ENCODE measurements around the gene NKAIN4.
"Not testable (repeated sequence)": the region's sequence is repeated elsewhere in the genome, so short reads cannot be mapped to it uniquely, and the experiment has no call there.

The NKAIN4 gene

DNA sequence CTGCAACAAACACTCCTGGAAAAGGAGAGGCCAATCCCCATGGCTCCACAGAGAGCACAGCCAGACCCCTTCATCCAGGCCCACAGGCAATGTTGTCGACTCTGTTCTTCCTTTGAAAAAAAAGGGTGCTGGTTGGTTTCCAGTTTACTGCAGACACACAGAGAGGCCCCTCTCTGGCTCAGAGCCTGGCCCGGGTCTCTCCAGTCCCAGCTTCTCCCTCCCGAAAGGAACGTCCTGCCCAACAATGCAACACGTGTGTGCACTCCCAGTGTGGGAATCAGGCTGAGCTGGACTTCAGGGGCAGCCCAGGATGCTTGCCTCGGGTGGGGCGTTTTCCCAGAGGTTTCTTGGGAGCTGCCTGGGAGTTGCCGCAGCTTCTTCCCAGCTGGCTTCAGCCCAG is 4.5 kb upstream of the NKAIN4 start:
- in situ Hi-C loops (cut with MboI; ENCODE audit: low sequenced_read_pairs), result no loop called here

DNA sequence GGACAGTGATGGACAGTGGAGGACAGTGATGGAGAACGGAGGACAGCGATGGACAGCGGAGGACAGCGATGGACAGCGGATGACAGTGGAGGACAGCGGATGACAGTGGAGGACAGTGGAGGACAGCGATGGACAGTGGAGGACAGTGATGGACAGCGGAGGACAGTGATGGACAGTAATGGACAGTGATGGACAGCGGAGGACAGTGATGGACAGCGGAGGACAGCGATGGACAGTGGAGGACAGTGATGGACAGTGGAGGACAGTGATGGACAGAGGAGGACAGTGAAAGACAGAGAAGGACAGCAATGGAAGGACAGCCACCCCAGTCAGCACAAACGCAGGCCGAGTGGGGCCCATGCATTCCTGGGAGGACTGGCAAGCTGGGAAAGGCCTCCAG is 3.4 kb upstream of the NKAIN4 start:
- in situ Hi-C loops (cut with MboI; ENCODE audit: low sequenced_read_pairs), result no loop called here

DNA sequence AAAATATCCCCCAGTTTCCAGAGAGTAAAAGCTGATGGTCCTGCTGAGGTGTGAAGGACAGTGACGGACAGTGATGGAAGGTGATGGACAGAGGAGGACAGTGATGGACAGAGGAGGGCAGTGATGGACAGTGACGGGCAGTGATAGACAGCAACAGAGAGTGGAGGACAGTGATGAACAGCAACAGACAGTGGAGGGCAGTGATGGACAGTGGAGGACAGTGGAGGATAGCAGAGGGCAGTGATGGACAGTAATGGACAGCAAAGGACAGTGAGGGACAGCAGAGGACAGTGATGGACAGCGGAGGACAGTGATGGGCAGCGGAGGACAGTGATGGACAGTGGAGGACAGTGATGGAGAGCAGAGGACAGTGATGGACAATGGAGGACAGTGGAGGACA is 2.7 kb upstream of the NKAIN4 start:
- in situ Hi-C loops (cut with MboI; ENCODE audit: low sequenced_read_pairs), result no loop called here

DNA sequence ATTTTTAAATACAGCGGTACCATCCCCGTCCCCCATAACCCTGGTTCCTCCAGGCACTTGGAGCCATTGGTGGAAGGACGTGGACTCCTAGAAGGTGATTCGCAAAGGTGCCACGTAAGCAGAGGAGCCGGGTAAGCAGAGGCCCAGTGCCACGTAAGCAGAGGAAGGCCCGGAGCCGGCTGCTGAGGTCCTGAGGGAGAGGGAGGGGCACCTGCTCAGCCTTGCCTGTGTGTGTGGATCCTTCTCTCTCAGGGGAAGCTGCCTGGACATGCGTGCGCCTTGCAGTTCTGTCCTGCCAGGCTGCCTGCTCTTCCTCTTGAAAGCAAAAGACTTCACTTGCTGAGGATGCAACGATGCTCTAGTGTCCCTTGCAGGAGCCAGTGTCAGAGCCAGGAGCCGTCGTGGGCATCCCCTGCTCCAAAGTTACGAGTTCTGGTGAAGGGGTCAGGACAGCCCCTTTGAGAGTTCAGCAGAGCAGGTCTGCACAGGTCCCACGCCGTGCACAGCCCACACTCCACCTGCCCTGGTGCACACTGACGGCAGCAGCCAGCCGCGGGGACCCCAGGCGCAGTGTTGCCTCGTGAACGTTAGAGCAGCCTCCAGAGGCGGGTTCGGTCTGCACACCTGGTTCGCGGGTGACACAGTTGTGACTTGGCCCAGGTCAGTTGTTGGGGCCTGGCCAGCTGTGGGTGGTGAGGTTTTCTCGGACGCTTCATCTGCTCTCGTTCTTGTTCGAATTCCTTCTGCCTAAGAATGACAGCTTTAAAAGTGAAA is 1.9 kb upstream of the NKAIN4 start:
- in situ Hi-C loops (cut with MboI; ENCODE audit: low sequenced_read_pairs), result no loop called here

GRCh38 chr20:63254606-63255384 is 532 bp upstream of the NKAIN4 start:
- in situ Hi-C loops (cut with MboI; ENCODE audit: low sequenced_read_pairs), result no loop called here

DNA sequence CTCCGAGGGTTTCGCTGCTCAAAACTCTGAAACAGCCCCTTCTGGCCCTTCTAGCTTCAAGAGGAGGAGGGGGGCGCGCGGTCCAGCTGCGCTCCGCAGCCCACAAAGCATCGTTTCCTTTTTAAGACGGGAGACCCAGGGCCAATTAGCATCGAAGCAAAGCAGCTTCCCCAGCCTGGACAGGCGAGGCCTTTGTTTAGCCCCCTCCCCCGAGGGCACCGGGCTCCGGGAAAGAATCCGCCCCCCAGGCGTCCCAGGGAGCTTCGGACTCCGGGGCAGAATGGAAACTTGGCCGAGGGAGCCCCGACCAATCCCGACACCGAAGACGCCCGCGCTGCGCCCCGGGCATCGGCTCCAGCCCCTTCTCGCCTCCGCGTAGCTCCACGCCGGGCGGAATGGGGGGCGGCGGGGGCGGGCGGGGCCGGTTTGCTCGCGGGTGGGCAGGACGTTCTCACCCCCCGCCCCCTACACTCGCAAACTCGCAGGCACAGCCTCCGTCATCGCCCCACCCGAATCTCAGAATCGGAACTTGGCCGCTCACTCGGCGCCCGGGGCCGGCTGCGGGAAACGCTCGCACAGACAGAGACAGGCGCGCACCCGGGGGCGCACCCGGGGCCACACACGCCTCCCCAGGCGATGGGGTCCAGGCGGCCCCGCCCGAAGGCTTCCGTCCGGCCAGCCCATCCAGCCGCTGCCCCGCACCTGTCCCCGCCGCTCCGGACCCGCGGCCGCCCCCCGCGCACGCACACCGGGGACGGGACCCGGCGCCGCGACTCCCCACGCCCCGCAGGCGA is 628 bp downstream of the NKAIN4 start:
- in situ Hi-C loops (cut with MboI; ENCODE audit: low sequenced_read_pairs), result no loop called here

GRCh38 chr20:63253065-63253437 is 1.2 kb downstream of the NKAIN4 start:
- in situ Hi-C loops (cut with MboI; ENCODE audit: low sequenced_read_pairs), result no loop called here

DNA sequence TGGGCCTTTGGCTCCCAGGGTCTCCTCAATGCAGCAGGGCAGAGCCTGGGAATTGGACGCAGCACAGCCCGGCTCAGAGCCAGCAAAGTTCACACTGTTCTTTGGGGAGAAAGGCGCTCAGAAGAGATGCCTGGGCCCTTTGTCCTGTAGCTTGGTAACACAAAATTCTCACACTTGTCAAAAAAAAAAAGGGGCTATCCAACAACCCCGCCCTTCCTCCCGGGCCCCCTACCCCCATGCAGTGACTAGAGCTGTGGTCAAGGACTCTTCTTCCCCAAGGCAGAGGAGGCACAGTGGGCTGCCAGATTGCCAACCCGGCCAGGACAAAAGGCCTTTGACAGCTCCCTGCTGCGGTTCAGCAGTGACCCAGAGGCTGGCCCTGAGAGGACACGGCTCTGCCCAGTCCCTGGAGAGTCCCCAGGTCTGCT is 2.0 kb downstream of the NKAIN4 start:
- in situ Hi-C loops (cut with MboI; ENCODE audit: low sequenced_read_pairs), result no loop called here

- in situ Hi-C loops (cut with MboI; ENCODE audit: low sequenced_read_pairs), result not testable (repeated sequence)
These were observed 2.9 kb downstream of the NKAIN4 start for GRCh38 chr20:63251350-63251749.

- in situ Hi-C loops (cut with MboI; ENCODE audit: low sequenced_read_pairs), result no loop called here
These were observed 4.4 kb downstream of the NKAIN4 start for GRCh38 chr20:63249891-63250290.

- in situ Hi-C loops (cut with MboI; ENCODE audit: low sequenced_read_pairs), result no loop called here
These were observed 5.2 kb downstream of the NKAIN4 start for GRCh38 chr20:63248835-63249591.

DNA sequence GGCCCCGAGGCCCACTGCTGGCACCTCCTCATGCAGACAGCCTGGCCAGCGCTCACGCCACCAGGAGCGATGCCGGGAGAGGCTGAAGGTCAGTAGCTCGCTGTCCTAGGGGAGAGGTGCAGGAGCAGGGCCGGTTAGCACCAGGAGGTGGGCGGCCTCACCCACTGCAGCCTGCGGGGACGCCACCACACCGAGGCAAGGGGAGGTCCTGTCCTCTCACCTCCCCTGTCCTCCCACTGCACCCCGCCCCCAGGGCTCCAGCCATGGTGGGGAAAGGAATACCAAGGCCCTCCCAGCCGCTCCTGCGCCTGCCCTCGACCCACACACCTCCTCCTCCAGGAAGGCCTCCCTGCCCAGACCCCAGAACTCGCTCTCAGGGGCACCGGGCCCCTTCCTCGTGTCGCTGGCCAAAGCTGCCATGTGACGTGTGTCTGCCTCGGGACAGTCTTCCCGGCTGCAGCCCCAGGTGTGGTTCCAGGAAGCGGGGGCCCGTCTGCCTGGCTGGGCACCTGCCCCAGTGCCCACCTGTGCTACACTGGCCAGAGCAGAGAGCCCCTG is 6.5 kb downstream of the NKAIN4 start:
- in situ Hi-C loops (cut with MboI; ENCODE audit: low sequenced_read_pairs), result no loop called here

GRCh38 chr20:63246490-63247288 is 7.6 kb downstream of the NKAIN4 start:
- in situ Hi-C loops (cut with MboI; ENCODE audit: low sequenced_read_pairs), result no loop called here

- in situ Hi-C loops (cut with MboI; ENCODE audit: low sequenced_read_pairs), result no loop called here
These were observed 9.8 kb downstream of the NKAIN4 start for GRCh38 chr20:63244468-63244867.

GRCh38 chr20:63243604-63244247 is 10.5 kb downstream of the NKAIN4 start:
- in situ Hi-C loops (cut with MboI; ENCODE audit: low sequenced_read_pairs), result no loop called here

- in situ Hi-C loops (cut with MboI; ENCODE audit: low sequenced_read_pairs), result no loop called here
These were observed 11.5 kb downstream of the NKAIN4 start for GRCh38 chr20:63242736-63243135.

DNA sequence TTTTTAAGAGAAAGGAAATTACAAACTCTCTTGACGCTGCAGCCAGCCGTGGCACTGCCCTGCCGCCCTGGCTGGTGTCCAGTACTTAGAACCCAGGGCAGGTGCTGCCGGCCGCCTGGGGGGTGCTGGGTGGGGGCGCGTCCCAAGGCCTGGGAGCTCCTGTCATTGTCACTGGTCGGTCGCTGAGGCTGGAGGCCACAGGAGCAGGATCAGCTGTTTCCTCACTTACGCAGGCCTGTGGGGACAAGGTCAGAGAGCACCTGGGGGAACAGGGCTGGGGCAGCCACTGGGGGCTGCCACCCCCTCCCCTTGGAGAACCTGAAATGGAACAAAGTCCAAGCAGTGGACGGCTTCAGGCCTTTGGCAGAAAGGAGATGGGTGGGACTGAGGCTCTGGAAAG is 13.0 kb downstream of the NKAIN4 start:
- in situ Hi-C loops (cut with MboI; ENCODE audit: low sequenced_read_pairs), result no loop called here

DNA sequence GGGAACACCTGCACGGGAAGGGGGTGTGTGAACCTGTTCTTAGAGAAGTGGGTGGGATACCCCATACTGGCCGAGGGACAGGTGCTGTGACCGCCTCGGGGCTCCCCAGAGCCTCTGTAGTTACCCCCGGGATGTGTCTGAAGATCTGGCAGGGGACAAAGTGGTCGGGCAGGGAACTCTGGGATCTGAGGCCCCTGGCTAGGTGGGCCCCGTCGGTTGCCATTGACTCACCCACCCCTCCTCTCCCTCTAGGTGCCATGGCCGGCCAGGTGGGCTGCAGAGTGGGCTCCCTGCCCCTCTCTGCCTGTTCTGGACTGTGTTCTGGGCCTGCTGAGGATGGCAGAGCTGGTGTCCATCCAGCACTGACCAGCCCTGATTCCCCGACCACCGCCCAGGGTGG is 14.3 kb downstream of the NKAIN4 start:
- in situ Hi-C loops (cut with MboI; ENCODE audit: low sequenced_read_pairs), result no loop called here

GRCh38 chr20:63239431-63239830 is 14.8 kb downstream of the NKAIN4 start:
- in situ Hi-C loops (cut with MboI; ENCODE audit: low sequenced_read_pairs), result no loop called here
